ENCODE measurements around the gene ITGAD. TPM values are rescaled to one million over a fixed set of nuclear protein-coding genes. Genes with fewer than 3 reads are reported as not detected.

ITGAD gene
- total and polyA plus RNA-seq, 2 donors (not counting 3 experiments of a cell fraction or from before 2014, with no cell fraction given), result not detected

GRCh38 chr16:31385680-31386079 is 7.5 kb upstream of the ITGAD start:
- no peak overlapping the region for H3K4me2 ChIP-seq (ENCODE audit: insufficient read depth, low read length)
- intact Hi-C loops (cut with micrococcal nuclease), result no loop called here
- dilution Hi-C loops (cut with MboI; ENCODE audit: extremely low pct_ligation_motif_present, low sequenced_read_pairs), result no loop called here
- DNase-seq (ENCODE audit: low read depth, low spot score), result no peak
- ChIA-PET CTCF (interaction anchor here (0.6 to 0.7 kb wide), 2 partner anchors 20 to 184 kb away, joined by 3 read pairs; no protein-coding TSS in a partner anchor), POLR2A (no interaction called here)
- TF ChIP-seq JUN (IDR thresholded peaks at IDR 0.05; ENCODE audit: borderline replicate concordance, insufficient read depth, insufficient read length, low read depth) (no peak), GATA2 (IDR thresholded peaks at IDR 0.05; ENCODE audit: insufficient read depth, insufficient read length, low read depth, low read length) (no peak), MYC (IDR thresholded peaks at IDR 0.05; ENCODE audit: low read depth, low read length) (no peak), EZH2 (IDR thresholded peaks at IDR 0.05; ENCODE audit: borderline replicate concordance, low read depth, low read length, severe bottlenecking) (no peak), CTCF (IDR thresholded peaks at IDR 0.05; ENCODE audit: extremely low read depth in 1 of 2, insufficient read depth in 1 of 2, low read depth in 1 of 2, low read length in 2 of 2) (no peak), POLR2AphosphoS5 (IDR thresholded peaks at IDR 0.05; ENCODE audit: insufficient read depth, low read depth, low read length) (no peak), FOS (IDR thresholded peaks at IDR 0.05; ENCODE audit: borderline replicate concordance, insufficient read depth, low read length) (no peak), POLR2A (IDR thresholded peaks at IDR 0.05; ENCODE audit: low read depth, low read length) (no peak)
- TF ChIP-seq, protein P1, sequence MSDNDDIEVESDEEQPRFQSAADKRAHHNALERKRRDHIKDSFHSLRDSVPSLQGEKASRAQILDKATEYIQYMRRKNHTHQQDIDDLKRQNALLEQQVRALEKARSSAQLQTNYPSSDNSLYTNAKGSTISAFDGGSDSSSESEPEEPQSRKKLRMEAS (IDR thresholded peaks at IDR 0.05; ENCODE audit: insufficient read depth, insufficient read length), result no peak
- BruUV-seq (replicated peaks), result no TSS peak
- no peak for FAIRE-seq
- H3K9ac ChIP-seq (replicated peaks; ENCODE audit: extremely low read depth, insufficient read depth, low read length), result no peak overlapping the region
- no peaks in the 10 kb centered on the region for H3K36me3 ChIP-seq (ENCODE audit: control insufficient read depth in 2 of 2, extremely low read depth in 1 of 2, insufficient read depth in 2 of 2, low read length in 2 of 2)
- H3K4me1 ChIP-seq (ENCODE audit: control insufficient read depth, extremely low read depth, insufficient read depth, low read length), result no peaks in the 10 kb centered on the region
- no peak overlapping the region for H3K27ac ChIP-seq (ENCODE audit: insufficient read depth, low read depth, low read length)
- H3K79me2 ChIP-seq (ENCODE audit: control insufficient read depth, insufficient read depth, low read length), result no peaks in the 10 kb centered on the region
- H3K9me1 ChIP-seq (replicated peaks; ENCODE audit: control insufficient read depth, extremely low read depth, insufficient read depth, low read length), result no peaks in the 10 kb centered on the region
- no peaks in the 10 kb centered on the region for H4K20me1 ChIP-seq (replicated peaks; ENCODE audit: control insufficient read depth, extremely low read depth, insufficient read depth, low read length)
- H3K27me3 ChIP-seq (ENCODE audit: control insufficient read depth in 2 of 2, insufficient read depth in 2 of 2, low read length in 2 of 2), result no peaks in the 10 kb centered on the region
- no peak overlapping the region for H2AFZ ChIP-seq (ENCODE audit: low read depth, low read length)
- no peak overlapping the region for H3K4me3 ChIP-seq (replicated peaks in 1 of 3; ENCODE audit: insufficient read depth in 1 of 3, low read depth in 1 of 3, low read length in 3 of 3)
- no peaks in the 10 kb centered on the region for H3K9me3 ChIP-seq (replicated peaks; ENCODE audit: control insufficient read depth, insufficient read depth, low read length)

Data from endothelial cell of umbilical vein (primary cell).